Fibroblast of mammary gland (primary cell): ENCODE data around the gene IPPK.
A peak's percentile ranks its signal among the peaks of the same experiment; 100 is the strongest.

Experiments used
- DNase-seq: peaks from one replicate; pipeline ENCODE4 v3.0.0-alpha.2; 2010; ENCODE audit warnings: low read depth
- H3K4me3 ChIP-seq: 2 replicates; pipeline ENCODE4 v1.5.1; 2011; ENCODE audit warnings: low read depth, mild to moderate bottlenecking, low read length, moderate library complexity; ENCODE audit not compliant: control insufficient read depth
- CTCF ChIP-seq: conservative IDR thresholded peaks from 2 replicates; pipeline ENCODE4 v1.5.1; 2011; ENCODE audit warnings: low read depth, low read length, inconsistent platforms; ENCODE audit not compliant: control insufficient read depth, insufficient read depth

Gene IPPK

GRCh38 chr9:92617951-92618510 lies 51.9 kb downstream of the IPPK start:
- no peak for TF ChIP-seq CTCF
- no peak overlapping the region for H3K4me3 ChIP-seq
- DNase-seq = no peak

GRCh38 chr9:92617195-92617813 lies 52.6 kb downstream of the IPPK start:
- H3K4me3 ChIP-seq = no peak overlapping the region
- TF ChIP-seq CTCF = no peak
- DNase-seq = no peak

- no peak for TF ChIP-seq CTCF
- DNase-seq = peak; percentile 44
These were observed 53.2 kb downstream of the IPPK start for GRCh38 chr9:92616655-92617111.

GRCh38 chr9:92616199-92616641 lies 53.7 kb downstream of the IPPK start:
- no peak for DNase-seq
- H3K4me3 ChIP-seq = no peak overlapping the region

More at GRCh38 chr9:92616655-92617111, 53.2 kb downstream of the IPPK start:
- no peak overlapping the region for H3K4me3 ChIP-seq

GRCh38 chr9:92615790-92616189 lies 54.1 kb downstream of the IPPK start:
- no peak for TF ChIP-seq CTCF
- DNase-seq = no peak
- H3K4me3 ChIP-seq = no peak overlapping the region

More at GRCh38 chr9:92616199-92616641, 53.7 kb downstream of the IPPK start:
- TF ChIP-seq CTCF = no peak

GRCh38 chr9:92614763-92615461 lies 55.0 kb downstream of the IPPK start:
- H3K4me3 ChIP-seq = no peak overlapping the region
- peak; percentile 50 for DNase-seq
- TF ChIP-seq CTCF = no peak
